SK-N-SH treated with all-trans-retinoic acid at 6 μM for 48 hours (cell line): ENCODE results near the gene NAALADL2.

Experiments
- ATAC-seq: fragments of 200-7000 bp; cut with Tn5 transposase; 3 replicates; pipeline ENCODE4 v1.9.1; 2020; ENCODE audit warnings: mild to moderate bottlenecking, moderate library complexity
- ARNTL ChIP-seq: fragments of 450-650 bp; formaldehyde crosslinking; IDR thresholded peaks from 2 replicates; pipeline ENCODE4 v1.5.0; 2020; ENCODE audit warnings: low read depth, mild to moderate bottlenecking, moderate library complexity, borderline replicate concordance
- BACH2 ChIP-seq: fragments of 250-450 bp; sonication (Bioruptor Pico); IDR thresholded peaks from 2 replicates; pipeline ENCODE4 v1.9.0; 2021; ENCODE audit warnings: mild to moderate bottlenecking, borderline replicate concordance
- CSDC2 ChIP-seq: fragments of 250-450 bp; sonication (Bioruptor Pico); IDR thresholded peaks from 2 replicates; pipeline ENCODE4 v1.5.0; 2020; ENCODE audit warnings: mild to moderate bottlenecking, moderate library complexity
- ESRRG ChIP-seq: fragments of 250-450 bp; sonication (Bioruptor Pico); IDR thresholded peaks from 2 replicates; pipeline ENCODE4 v1.6.1; 2021; ENCODE audit warnings: mild to moderate bottlenecking
- GLIS3 ChIP-seq: fragments of 250-450 bp; sonication (Bioruptor Pico); IDR thresholded peaks from 2 replicates; pipeline ENCODE4 v1.5.0; 2020; ENCODE audit warnings: mild to moderate bottlenecking, moderate library complexity
- ISL1 ChIP-seq: fragments of 250-450 bp; sonication (Bioruptor Pico); IDR thresholded peaks from 2 replicates; pipeline ENCODE4 v2.1.2; 2022; ENCODE audit warnings: mild to moderate bottlenecking, moderate library complexity
- POU6F1 ChIP-seq: fragments of 250-450 bp; sonication (Bioruptor Pico); IDR thresholded peaks from 2 replicates; pipeline ENCODE4 v1.8.0; 2021; ENCODE audit warnings: low read depth, mild to moderate bottlenecking, moderate library complexity, borderline replicate concordance
- PPARA ChIP-seq: fragments of 250-450 bp; sonication (Bioruptor Pico); IDR thresholded peaks from 2 replicates; pipeline ENCODE4 v1.5.0; 2020; ENCODE audit warnings: mild to moderate bottlenecking, borderline replicate concordance
- RARB ChIP-seq: fragments of 250-450 bp; sonication (Bioruptor Pico); IDR thresholded peaks from 2 replicates; pipeline ENCODE4 v1.8.0; 2021; ENCODE audit warnings: mild to moderate bottlenecking, moderate library complexity
- SNAI2 ChIP-seq: fragments of 250-450 bp; sonication (Bioruptor Pico); IDR thresholded peaks from 2 replicates; pipeline ENCODE4 v1.5.0; 2020; ENCODE audit warnings: mild to moderate bottlenecking, moderate library complexity
- TCF4 ChIP-seq: fragments of 250-450 bp; sonication (Bioruptor Pico); IDR thresholded peaks from 2 replicates; pipeline ENCODE4 v1.8.0; 2021; ENCODE audit warnings: mild to moderate bottlenecking, moderate library complexity, borderline replicate concordance
- TOX ChIP-seq: fragments of 250-450 bp; sonication (Bioruptor Pico); IDR thresholded peaks from 2 replicates; pipeline ENCODE4 v1.8.0; 2021; ENCODE audit warnings: mild to moderate bottlenecking, moderate library complexity, borderline replicate concordance
- ZC3H10 ChIP-seq: fragments of 250-450 bp; sonication (Bioruptor Pico); IDR thresholded peaks from 2 replicates; pipeline ENCODE4 v1.5.1; 2021; ENCODE audit warnings: mild to moderate bottlenecking, moderate library complexity
- ZFP3 ChIP-seq: fragments of 250-450 bp; sonication (Bioruptor Pico); IDR thresholded peaks from 2 replicates; pipeline ENCODE4 v1.5.0; 2020; ENCODE audit warnings: mild to moderate bottlenecking, moderate library complexity
- ZFP30 ChIP-seq: fragments of 450-650 bp; formaldehyde crosslinking; IDR thresholded peaks from 2 replicates; pipeline ENCODE4 v1.5.0; 2022; ENCODE audit warnings: mild to moderate bottlenecking, moderate library complexity
- ZNF70 ChIP-seq: fragments of 450-650 bp; formaldehyde crosslinking; IDR thresholded peaks from 2 replicates; pipeline ENCODE4 v1.5.0; 2020; ENCODE audit warnings: mild to moderate bottlenecking, moderate library complexity
- ZNF8 ChIP-seq: fragments of 450-650 bp; formaldehyde crosslinking; IDR thresholded peaks from 2 replicates; pipeline ENCODE4 v1.5.0; 2020; ENCODE audit warnings: mild to moderate bottlenecking, moderate library complexity
- TF ChIP-seq, protein P1 (sequence below): fragments of 250-450 bp; sonication (Bioruptor Pico); IDR thresholded peaks from 2 replicates; pipeline ENCODE4 v1.8.0; 2020; ENCODE audit warnings: mild to moderate bottlenecking, moderate library complexity, borderline replicate concordance
- TF ChIP-seq, protein P2 (sequence below): fragments of 250-450 bp; sonication (Bioruptor Pico); IDR thresholded peaks from 2 replicates; pipeline ENCODE4 v1.5.1; 2020; ENCODE audit warnings: low read depth, mild to moderate bottlenecking, moderate library complexity
- TF ChIP-seq, protein P3 (sequence below): fragments of 250-450 bp; sonication (Bioruptor Pico); IDR thresholded peaks from 2 replicates; pipeline ENCODE4 v1.5.0; 2020; ENCODE audit warnings: mild to moderate bottlenecking, moderate library complexity

The NAALADL2 gene

DNA sequence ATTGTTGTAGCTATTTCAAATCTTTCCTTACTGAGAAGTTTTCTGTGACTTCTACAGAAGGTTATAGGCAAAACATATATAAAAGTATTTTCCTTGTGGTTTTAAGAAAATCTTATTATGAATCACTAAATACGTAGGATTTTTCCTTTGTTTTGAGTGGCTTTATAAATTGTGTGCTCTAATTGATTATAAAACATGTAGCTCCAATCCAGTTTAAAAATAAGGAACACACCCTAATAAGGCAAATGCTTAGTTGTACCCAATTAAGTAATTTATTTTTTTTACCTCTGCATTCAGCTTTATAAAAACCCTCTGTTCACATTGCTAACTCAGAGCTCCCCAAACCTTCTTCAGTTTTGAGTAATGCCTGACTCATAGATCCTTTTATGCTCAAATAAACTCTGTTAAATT, 408.0 kb downstream of the NAALADL2 start:
- no peak for TF ChIP-seq CSDC2 (CRISPR knock-in tag)
- ATAC-seq: peak; percentile 62

DNA sequence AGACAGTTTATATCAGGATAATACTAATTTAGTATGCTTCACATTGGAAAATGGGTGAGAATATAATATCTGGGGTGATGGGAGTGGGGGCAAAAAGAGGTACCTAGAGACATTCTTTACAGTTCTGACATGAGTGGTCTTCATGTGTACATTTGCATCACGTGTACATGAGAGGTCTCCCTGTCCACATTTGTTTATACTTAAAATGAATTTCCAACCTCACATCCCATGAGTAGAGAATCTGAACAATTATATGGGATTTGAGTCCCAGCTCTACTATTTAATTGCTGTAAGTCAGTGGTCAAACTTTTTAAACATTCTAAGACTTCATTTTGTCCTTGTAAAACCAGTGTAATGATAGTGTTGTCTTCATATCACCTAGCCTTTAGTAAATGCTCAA, 408.4 kb downstream of the NAALADL2 start:
- TF ChIP-seq ZC3H10 (CRISPR knock-in tag) (no peak), ZFP30 (no peak), GLIS3 (CRISPR knock-in tag) (no peak), TCF4 (CRISPR knock-in tag) (no peak), CSDC2 (CRISPR knock-in tag) (no peak), RARB (CRISPR knock-in tag) (no peak), BACH2 (CRISPR knock-in tag) (no peak), ARNTL (no peak), POU6F1 (no peak), ZNF70 (CRISPR knock-in tag) (no peak)
- TF ChIP-seq, protein P1, sequence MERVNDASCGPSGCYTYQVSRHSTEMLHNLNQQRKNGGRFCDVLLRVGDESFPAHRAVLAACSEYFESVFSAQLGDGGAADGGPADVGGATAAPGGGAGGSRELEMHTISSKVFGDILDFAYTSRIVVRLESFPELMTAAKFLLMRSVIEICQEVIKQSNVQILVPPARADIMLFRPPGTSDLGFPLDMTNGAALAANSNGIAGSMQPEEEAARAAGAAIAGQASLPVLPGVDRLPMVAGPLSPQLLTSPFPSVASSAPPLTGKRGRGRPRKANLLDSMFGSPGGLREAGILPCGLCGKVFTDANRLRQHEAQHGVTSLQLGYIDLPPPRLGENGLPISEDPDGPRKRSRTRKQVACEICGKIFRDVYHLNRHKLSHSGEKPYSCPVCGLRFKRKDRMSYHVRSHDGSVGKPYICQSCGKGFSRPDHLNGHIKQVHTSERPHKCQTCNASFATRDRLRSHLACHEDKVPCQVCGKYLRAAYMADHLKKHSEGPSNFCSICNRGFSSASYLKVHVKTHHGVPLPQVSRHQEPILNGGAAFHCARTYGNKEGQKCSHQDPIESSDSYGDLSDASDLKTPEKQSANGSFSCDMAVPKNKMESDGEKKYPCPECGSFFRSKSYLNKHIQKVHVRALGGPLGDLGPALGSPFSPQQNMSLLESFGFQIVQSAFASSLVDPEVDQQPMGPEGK: no peak
- TF ChIP-seq, protein P2, sequence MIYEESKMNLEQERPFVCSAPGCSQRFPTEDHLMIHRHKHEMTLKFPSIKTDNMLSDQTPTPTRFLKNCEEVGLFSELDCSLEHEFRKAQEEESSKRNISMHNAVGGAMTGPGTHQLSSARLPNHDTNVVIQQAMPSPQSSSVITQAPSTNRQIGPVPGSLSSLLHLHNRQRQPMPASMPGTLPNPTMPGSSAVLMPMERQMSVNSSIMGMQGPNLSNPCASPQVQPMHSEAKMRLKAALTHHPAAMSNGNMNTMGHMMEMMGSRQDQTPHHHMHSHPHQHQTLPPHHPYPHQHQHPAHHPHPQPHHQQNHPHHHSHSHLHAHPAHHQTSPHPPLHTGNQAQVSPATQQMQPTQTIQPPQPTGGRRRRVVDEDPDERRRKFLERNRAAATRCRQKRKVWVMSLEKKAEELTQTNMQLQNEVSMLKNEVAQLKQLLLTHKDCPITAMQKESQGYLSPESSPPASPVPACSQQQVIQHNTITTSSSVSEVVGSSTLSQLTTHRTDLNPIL (CRISPR knock-in tag): no peak
- TF ChIP-seq, protein P3, sequence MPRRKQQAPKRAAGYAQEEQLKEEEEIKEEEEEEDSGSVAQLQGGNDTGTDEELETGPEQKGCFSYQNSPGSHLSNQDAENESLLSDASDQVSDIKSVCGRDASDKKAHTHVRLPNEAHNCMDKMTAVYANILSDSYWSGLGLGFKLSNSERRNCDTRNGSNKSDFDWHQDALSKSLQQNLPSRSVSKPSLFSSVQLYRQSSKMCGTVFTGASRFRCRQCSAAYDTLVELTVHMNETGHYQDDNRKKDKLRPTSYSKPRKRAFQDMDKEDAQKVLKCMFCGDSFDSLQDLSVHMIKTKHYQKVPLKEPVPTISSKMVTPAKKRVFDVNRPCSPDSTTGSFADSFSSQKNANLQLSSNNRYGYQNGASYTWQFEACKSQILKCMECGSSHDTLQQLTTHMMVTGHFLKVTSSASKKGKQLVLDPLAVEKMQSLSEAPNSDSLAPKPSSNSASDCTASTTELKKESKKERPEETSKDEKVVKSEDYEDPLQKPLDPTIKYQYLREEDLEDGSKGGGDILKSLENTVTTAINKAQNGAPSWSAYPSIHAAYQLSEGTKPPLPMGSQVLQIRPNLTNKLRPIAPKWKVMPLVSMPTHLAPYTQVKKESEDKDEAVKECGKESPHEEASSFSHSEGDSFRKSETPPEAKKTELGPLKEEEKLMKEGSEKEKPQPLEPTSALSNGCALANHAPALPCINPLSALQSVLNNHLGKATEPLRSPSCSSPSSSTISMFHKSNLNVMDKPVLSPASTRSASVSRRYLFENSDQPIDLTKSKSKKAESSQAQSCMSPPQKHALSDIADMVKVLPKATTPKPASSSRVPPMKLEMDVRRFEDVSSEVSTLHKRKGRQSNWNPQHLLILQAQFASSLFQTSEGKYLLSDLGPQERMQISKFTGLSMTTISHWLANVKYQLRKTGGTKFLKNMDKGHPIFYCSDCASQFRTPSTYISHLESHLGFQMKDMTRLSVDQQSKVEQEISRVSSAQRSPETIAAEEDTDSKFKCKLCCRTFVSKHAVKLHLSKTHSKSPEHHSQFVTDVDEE (CRISPR knock-in tag): no peak
- ATAC-seq: no peak; the same call in 1 of the 3 replicates

- TF ChIP-seq ZFP30 (no peak), ZNF70 (CRISPR knock-in tag) (no peak), TOX (CRISPR knock-in tag) (no peak), ARNTL (no peak), ZNF8 (CRISPR knock-in tag) (no peak), POU6F1 (no peak), SNAI2 (CRISPR knock-in tag) (no peak), TCF4 (CRISPR knock-in tag) (no peak), ESRRG (CRISPR knock-in tag) (no peak), RARB (CRISPR knock-in tag) (no peak), ZFP3 (CRISPR knock-in tag) (no peak), ISL1 (CRISPR knock-in tag) (no peak), GLIS3 (CRISPR knock-in tag) (no peak), PPARA (CRISPR knock-in tag) (no peak), BACH2 (CRISPR knock-in tag) (no peak)
- TF ChIP-seq, protein P3 (CRISPR knock-in tag): no peak
- ATAC-seq: no peak
These were observed 410.3 kb downstream of the NAALADL2 start for GRCh38 chr3:175269394-175269793.
